Neural cell (in vitro differentiated cells): ENCODE data around the gene CARS2.

Experiments
- EP300 ChIP-seq: fragments of 450-650 bp; conservative IDR thresholded peaks from 2 replicates; pipeline ENCODE4 v1.6.1; 2014; ENCODE audit warnings: antibody characterized with exemption, mild to moderate bottlenecking, moderate library complexity; ENCODE audit not compliant: poor library complexity, severe bottlenecking
- POLR2AphosphoS5 ChIP-seq: IDR thresholded peaks from 2 replicates; pipeline ENCODE4 v1.6.1; 2012
- TF ChIP-seq, protein P1 (sequence below): fragments of 450-650 bp; IDR thresholded peaks from 2 replicates; pipeline ENCODE4 v1.5.1; 2014; ENCODE audit warnings: antibody characterized with exemption, mild to moderate bottlenecking, moderate library complexity; ENCODE audit not compliant: poor library complexity, severe bottlenecking

GRCh38 chr13:110734561-110734960 is 28.6 kb upstream of the CARS2 start:
- TF ChIP-seq EP300 (no peak), POLR2AphosphoS5 (no peak)
- TF ChIP-seq, protein P1, sequence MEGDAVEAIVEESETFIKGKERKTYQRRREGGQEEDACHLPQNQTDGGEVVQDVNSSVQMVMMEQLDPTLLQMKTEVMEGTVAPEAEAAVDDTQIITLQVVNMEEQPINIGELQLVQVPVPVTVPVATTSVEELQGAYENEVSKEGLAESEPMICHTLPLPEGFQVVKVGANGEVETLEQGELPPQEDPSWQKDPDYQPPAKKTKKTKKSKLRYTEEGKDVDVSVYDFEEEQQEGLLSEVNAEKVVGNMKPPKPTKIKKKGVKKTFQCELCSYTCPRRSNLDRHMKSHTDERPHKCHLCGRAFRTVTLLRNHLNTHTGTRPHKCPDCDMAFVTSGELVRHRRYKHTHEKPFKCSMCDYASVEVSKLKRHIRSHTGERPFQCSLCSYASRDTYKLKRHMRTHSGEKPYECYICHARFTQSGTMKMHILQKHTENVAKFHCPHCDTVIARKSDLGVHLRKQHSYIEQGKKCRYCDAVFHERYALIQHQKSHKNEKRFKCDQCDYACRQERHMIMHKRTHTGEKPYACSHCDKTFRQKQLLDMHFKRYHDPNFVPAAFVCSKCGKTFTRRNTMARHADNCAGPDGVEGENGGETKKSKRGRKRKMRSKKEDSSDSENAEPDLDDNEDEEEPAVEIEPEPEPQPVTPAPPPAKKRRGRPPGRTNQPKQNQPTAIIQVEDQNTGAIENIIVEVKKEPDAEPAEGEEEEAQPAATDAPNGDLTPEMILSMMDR = no peak
